HepG2 (cell line): Measurements from ENCODE around the gene GART. TPM values are rescaled to one million over a fixed set of nuclear protein-coding genes. Genes with fewer than 3 reads are reported as not detected.

ENCODE experiments used
- AKAP8 ChIP-seq: sonication (generic); formaldehyde crosslinking; IDR thresholded peaks from 2 replicates; pipeline ENCODE4 v1.5.1; 2020; ENCODE audit warnings: mild to moderate bottlenecking, missing genetic modification reagents
- CREM ChIP-seq, 2 experiments: sonication (generic) in 1 of 2; formaldehyde crosslinking in 1 of 2; IDR thresholded peaks; 2 replicates each; pipeline versions ENCODE4 v1.4.0 to v1.6.1; 2016 to 2020; ENCODE audit warnings: antibody characterized with exemption in 1 of 2, mild to moderate bottlenecking in 1 of 2, missing genetic modification reagents in 1 of 2
- DNMT1 ChIP-seq: sonication (generic); formaldehyde crosslinking; IDR thresholded peaks from 2 replicates; pipeline ENCODE4 v1.5.1; 2020; ENCODE audit warnings: mild to moderate bottlenecking, missing genetic modification reagents
- HNRNPL ChIP-seq: fragments of 200-400 bp; formaldehyde crosslinking; IDR thresholded peaks from 2 replicates; pipeline ENCODE4 v1.6.1; 2017; ENCODE audit warnings: mild to moderate bottlenecking, low read depth, low read length
- HOXA9 ChIP-seq: sonication (generic); formaldehyde crosslinking; IDR thresholded peaks from 2 replicates; pipeline ENCODE4 v1.8.1; 2022; ENCODE audit warnings: missing genetic modification reagents, mild to moderate bottlenecking, moderate library complexity, borderline replicate concordance
- JARID2 ChIP-seq: sonication (generic); formaldehyde crosslinking; IDR thresholded peaks from 2 replicates; pipeline ENCODE4 v1.8.1; 2023; ENCODE audit warnings: missing genetic modification reagents, inconsistent platforms; ENCODE audit not compliant: insufficient replicate concordance
- KAT7 ChIP-seq: IDR thresholded peaks from 2 replicates; pipeline ENCODE4 v1.6.1; 2018; ENCODE audit warnings: borderline replicate concordance, missing compliant biosample characterization
- MED1 ChIP-seq: sonication (generic); formaldehyde crosslinking; IDR thresholded peaks from 2 replicates; pipeline ENCODE4 v1.4.0; 2020; ENCODE audit warnings: missing genetic modification reagents
- NFE2 ChIP-seq: sonication (generic); formaldehyde crosslinking; IDR thresholded peaks from 2 replicates; pipeline ENCODE4 v1.4.0; 2020; ENCODE audit warnings: missing genetic modification reagents
- NR3C1 ChIP-seq: sonication (generic); formaldehyde crosslinking; IDR thresholded peaks from 2 replicates; pipeline ENCODE4 v1.4.0; 2020; ENCODE audit warnings: missing genetic modification reagents
- RBFOX2 ChIP-seq: fragments of 200-400 bp; formaldehyde crosslinking; IDR thresholded peaks from 2 replicates; pipeline ENCODE4 v1.6.1; 2017; ENCODE audit warnings: low read depth, mild to moderate bottlenecking, low read length
- SNAI1 ChIP-seq: sonication (generic); formaldehyde crosslinking; IDR thresholded peaks from 2 replicates; pipeline ENCODE4 v1.5.0; 2020; ENCODE audit warnings: mild to moderate bottlenecking, missing genetic modification reagents, borderline replicate concordance
- TCF7 ChIP-seq: sonication (generic); IDR thresholded peaks from 2 replicates; pipeline ENCODE4 v1.6.1; 2016; ENCODE audit warnings: antibody characterized with exemption, low read depth
- ZBTB21 ChIP-seq: sonication (generic); formaldehyde crosslinking; IDR thresholded peaks from 2 replicates; pipeline ENCODE4 v1.4.0; 2020; ENCODE audit warnings: missing genetic modification reagents
- ZFP37 ChIP-seq: sonication (generic); formaldehyde crosslinking; IDR thresholded peaks from 2 replicates; pipeline ENCODE4 v1.4.0; 2020; ENCODE audit warnings: missing genetic modification reagents, borderline replicate concordance
- ZHX1 ChIP-seq: sonication (generic); formaldehyde crosslinking; IDR thresholded peaks from 2 replicates; pipeline ENCODE4 v1.8.1; 2022; ENCODE audit warnings: low read depth, mild to moderate bottlenecking, missing genetic modification reagents
- ZMAT5 ChIP-seq: sonication (generic); formaldehyde crosslinking; IDR thresholded peaks from 2 replicates; pipeline ENCODE4 v1.5.0; 2020; ENCODE audit warnings: mild to moderate bottlenecking, low read depth, missing genetic modification reagents, borderline replicate concordance
- ZNF136 ChIP-seq: sonication (generic); formaldehyde crosslinking; IDR thresholded peaks from 2 replicates; pipeline ENCODE4 v1.8.1; 2022; ENCODE audit warnings: low read depth, mild to moderate bottlenecking, moderate library complexity, missing genetic modification reagents
- ZNF280D ChIP-seq: sonication (generic); formaldehyde crosslinking; IDR thresholded peaks from 2 replicates; pipeline ENCODE4 v1.5.1; 2020; ENCODE audit warnings: mild to moderate bottlenecking, missing genetic modification reagents
- ZNF30 ChIP-seq: sonication (generic); formaldehyde crosslinking; IDR thresholded peaks from 2 replicates; pipeline ENCODE4 v1.5.0; 2020; ENCODE audit warnings: mild to moderate bottlenecking, missing genetic modification reagents
- ZNF468 ChIP-seq: sonication (generic); formaldehyde crosslinking; IDR thresholded peaks from 2 replicates; pipeline ENCODE4 v1.8.0; 2022; ENCODE audit warnings: mild to moderate bottlenecking, moderate library complexity, missing genetic modification reagents
- polyA plus RNA-seq, 8 experiments: library from polyadenylated mRNA; depleted of rRNA in 3 of 8; stranded (reverse) in 7 of 8; unstranded in 1 of 8; fragments of >200 nt; fragmentation: Illumina TruSeq in 4 of 8; extraction: Trizol in 4 of 8; gene quantifications; 2 replicates each; pipeline versions ENCODE4 v1.2.1 to v1.2.3, GENCODE V29; 2011 to 2016; ENCODE audit warnings: low read depth in 4 of 8, missing spikeins in 1 of 8, mixed read lengths in 1 of 8; ENCODE audit not compliant: insufficient read depth in 1 of 8
- total RNA-seq, 5 experiments: library from RNA; depleted of rRNA; stranded (reverse); fragments of >200 nt; fragmentation: Illumina TruSeq; extraction: Trizol; gene quantifications; 2 replicates each; pipeline ENCODE4 v1.2.3, GENCODE V29; 2016; ENCODE audit warnings: low read depth in 1 of 5

GART gene
- total and polyA plus RNA-seq, 2 of the 13 experiments (the other 11 are each of a cell fraction or from before 2014, with no cell fraction given), result 17.9 to 109 TPM

GRCh38 chr21:33588485-33589335, 46.8 kb upstream of the GART start, which contains the start of gene DONSON (continued):
- TF ChIP-seq ZNF468 (CRISPR knock-in tag) (no peak), ZNF136 (no peak), ZFP37 (CRISPR knock-in tag) (no peak), RBFOX2 (peak; percentile 78), JARID2 (CRISPR knock-in tag) (no peak), ZBTB21 (CRISPR knock-in tag) (no peak), ZHX1 (CRISPR knock-in tag) (peak; percentile 60; the same call in 1 of the 2 replicates), HNRNPL (0 out of 2 replicates have a peak, but pooled peaks have one; percentile 81), NR3C1 (CRISPR knock-in tag) (no peak), ZMAT5 (CRISPR knock-in tag) (no peak), DNMT1 (no peak; the same call in 1 of the 2 replicates), AKAP8 (peak; percentile 76), SNAI1 (CRISPR knock-in tag) (no peak), ZNF30 (CRISPR knock-in tag) (no peak), ZNF280D (CRISPR knock-in tag) (no peak), NFE2 (no peak), MED1 (peak; percentile 86), KAT7 (CRISPR knock-in tag) (no peak; the same call in 1 of the 2 replicates), TCF7 (no peak), HOXA9 (CRISPR knock-in tag) (no peak), CREM (IDR thresholded peaks at IDR 0.05) (no peak; the same call in 1 of the 2 replicates), CREM (CRISPR knock-in tag; IDR thresholded peaks at IDR 0.05) (no peak)
